Activated CD4-positive, alpha-beta T cell treated with anti-CD3 and anti-CD28 coated beads, Interleukin-2, amount 50 U/mL, for 24 hours (primary cell): Measurements from ENCODE around the gene TKTL1.
"Not testable (repeated sequence)": the region's sequence is repeated elsewhere in the genome, so short reads cannot be mapped to it uniquely, and the experiment has no call there.

Experiments used
- DNase-seq, 2 donors: peaks; one replicate each; pipeline ENCODE4 v3.0.0-alpha.2; 2020; ENCODE audit warnings: low read depth in 1 of 2, low spot score in 1 of 2

TKTL1 gene

GRCh38 chrX:154295664-154296310 is at the start of gene TKTL1:
Gene TKTL1 (plus strand): TSS chrX:154295795. CDS start chrX:154295860, 65 bp downstream.
- no peak for DNase-seq

GRCh38 chrX:154247377-154248045 is 48.1 kb upstream of the TKTL1 start:
- DNase-seq, result not testable (repeated sequence)

- not testable (repeated sequence) for DNase-seq
Observed at GRCh38 chrX:154248076-154248475, 47.5 kb upstream of the TKTL1 start.

- not testable (repeated sequence) for DNase-seq
Observed at GRCh38 chrX:154257282-154257681, 38.3 kb upstream of the TKTL1 start, which contains the start of gene OPN1MW3. Gene OPN1MW3 (plus strand): TSS chrX:154257582. CDS start chrX:154257620, 38 bp downstream.

- not testable (repeated sequence) for DNase-seq
Observed at GRCh38 chrX:154258711-154259110, 36.9 kb upstream of the TKTL1 start.

- DNase-seq, result not testable (repeated sequence)
Observed at GRCh38 chrX:154263072-154263471, 32.5 kb upstream of the TKTL1 start.

- DNase-seq, result not testable (repeated sequence)
Observed at GRCh38 chrX:154269245-154269644, 26.4 kb upstream of the TKTL1 start.

GRCh38 chrX:154284489-154285338 is 10.9 kb upstream of the TKTL1 start:
- not testable (repeated sequence) for DNase-seq

GRCh38 chrX:154286406-154286805 is 9.2 kb upstream of the TKTL1 start:
- DNase-seq, result not testable (repeated sequence)

GRCh38 chrX:154294791-154295574 is 612 bp upstream of the TKTL1 start, which contains the start of gene TEX28:
Gene TEX28 (minus strand): TSS chrX:154295124. CDS start chrX:154292117, 3,007 bp downstream.
- no peak for DNase-seq

- DNase-seq, result no peak
Observed at GRCh38 chrX:154296731-154297130, 1.1 kb downstream of the TKTL1 start.

- DNase-seq, result no peak
Observed at GRCh38 chrX:154298312-154298711, 2.7 kb downstream of the TKTL1 start.

GRCh38 chrX:154300816-154301215 is 5.2 kb downstream of the TKTL1 start:
- DNase-seq, result no peak

- DNase-seq, result not testable (repeated sequence)
Observed at GRCh38 chrX:154302998-154303397, 7.4 kb downstream of the TKTL1 start.

- DNase-seq, result no peak
Observed at GRCh38 chrX:154303476-154303875, 7.9 kb downstream of the TKTL1 start.

- no peak for DNase-seq
Observed at GRCh38 chrX:154304846-154305245, 9.3 kb downstream of the TKTL1 start.

- no peak for DNase-seq
Observed at GRCh38 chrX:154305541-154306205, 10.1 kb downstream of the TKTL1 start.

GRCh38 chrX:154307202-154307601 is 11.6 kb downstream of the TKTL1 start:
- no peak for DNase-seq

- DNase-seq, result peak; percentile 56 to 67
Observed at GRCh38 chrX:154308108-154308946, 12.7 kb downstream of the TKTL1 start.
